ENCODE measurements around the gene TMEM106C. TPM values are rescaled to one million over a fixed set of nuclear protein-coding genes. Genes with fewer than 3 reads are reported as not detected.

Gene TMEM106C
- total RNA-seq, 1 donor from 2014 or later: 31.3 TPM

DNA sequence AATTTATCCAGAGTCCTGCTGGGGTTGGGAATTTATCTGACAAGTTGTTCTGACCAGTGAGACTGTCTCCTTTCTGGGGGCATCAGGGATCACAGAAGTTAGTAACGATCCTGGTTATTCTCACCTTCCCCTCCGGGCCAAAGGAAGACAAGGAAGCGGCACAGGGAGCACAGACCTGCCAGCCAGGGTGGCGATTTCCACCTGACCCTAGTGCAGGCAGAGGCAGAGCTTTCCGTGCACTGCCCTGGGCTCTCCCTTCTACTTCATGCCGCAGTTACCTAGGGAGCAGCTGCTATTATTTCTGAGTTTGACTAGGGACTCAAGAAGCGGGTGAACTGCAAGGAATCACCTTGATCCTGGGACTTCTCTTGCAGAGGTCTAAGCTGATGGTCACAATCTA lies 7.4 kb downstream of the TMEM106C start:
- H3K27ac Mint-ChIP-seq: no peak overlapping the region
- CTCF ChIA-PET: no interaction called here
- no peak overlapping the region for H3K4me3 Mint-ChIP-seq
- TF ChIP-seq, protein P1, sequence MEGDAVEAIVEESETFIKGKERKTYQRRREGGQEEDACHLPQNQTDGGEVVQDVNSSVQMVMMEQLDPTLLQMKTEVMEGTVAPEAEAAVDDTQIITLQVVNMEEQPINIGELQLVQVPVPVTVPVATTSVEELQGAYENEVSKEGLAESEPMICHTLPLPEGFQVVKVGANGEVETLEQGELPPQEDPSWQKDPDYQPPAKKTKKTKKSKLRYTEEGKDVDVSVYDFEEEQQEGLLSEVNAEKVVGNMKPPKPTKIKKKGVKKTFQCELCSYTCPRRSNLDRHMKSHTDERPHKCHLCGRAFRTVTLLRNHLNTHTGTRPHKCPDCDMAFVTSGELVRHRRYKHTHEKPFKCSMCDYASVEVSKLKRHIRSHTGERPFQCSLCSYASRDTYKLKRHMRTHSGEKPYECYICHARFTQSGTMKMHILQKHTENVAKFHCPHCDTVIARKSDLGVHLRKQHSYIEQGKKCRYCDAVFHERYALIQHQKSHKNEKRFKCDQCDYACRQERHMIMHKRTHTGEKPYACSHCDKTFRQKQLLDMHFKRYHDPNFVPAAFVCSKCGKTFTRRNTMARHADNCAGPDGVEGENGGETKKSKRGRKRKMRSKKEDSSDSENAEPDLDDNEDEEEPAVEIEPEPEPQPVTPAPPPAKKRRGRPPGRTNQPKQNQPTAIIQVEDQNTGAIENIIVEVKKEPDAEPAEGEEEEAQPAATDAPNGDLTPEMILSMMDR (IDR thresholded peaks at IDR 0.05): no peak
- H3K4me1 Mint-ChIP-seq: no peaks in the 10 kb centered on the region
- H3K36me3 Mint-ChIP-seq (ENCODE audit: low read depth): peaks cover 30% of the 10 kb centered on the region
- no peaks in the 10 kb centered on the region for H3K27me3 Mint-ChIP-seq
- no peaks in the 10 kb centered on the region for H3K9me3 Mint-ChIP-seq
- POLR2A ChIA-PET: no interaction called here
- no peak for DNase-seq
- intact Hi-C loops (cut with micrococcal nuclease): no loop called here
- no peak for ATAC-seq (ENCODE audit: low read depth)

DNA sequence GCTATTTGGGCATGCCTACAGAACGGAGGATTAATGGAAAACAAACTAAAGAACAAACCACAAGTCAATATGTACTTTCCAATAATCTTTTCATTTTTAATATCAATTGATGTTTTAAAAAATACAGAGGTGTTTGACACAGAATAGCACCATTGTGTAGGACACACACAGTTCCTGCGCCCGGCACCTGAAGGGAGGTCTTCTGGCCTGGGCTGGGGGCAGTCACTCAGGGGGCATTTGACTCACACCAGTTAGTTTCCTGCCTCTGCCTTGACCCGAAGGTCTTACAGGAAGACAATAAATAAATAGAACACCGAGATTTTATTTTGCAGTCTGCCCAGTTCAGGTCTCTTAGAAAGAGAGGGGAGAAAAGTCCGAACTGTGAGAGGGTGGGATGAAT lies 9.5 kb downstream of the TMEM106C start:
- H3K9me3 Mint-ChIP-seq: no peaks in the 10 kb centered on the region
- peaks cover 16% of the 10 kb centered on the region for H3K36me3 Mint-ChIP-seq (ENCODE audit: low read depth)
- no peak overlapping the region for H3K27ac Mint-ChIP-seq
- intact Hi-C loops (cut with micrococcal nuclease): no loop called here
- ATAC-seq (ENCODE audit: low read depth) (no peak), DNase-seq (no peak)
- POLR2A ChIA-PET: no interaction called here
- CTCF ChIA-PET: no interaction called here
- TF ChIP-seq, protein P1 (IDR thresholded peaks at IDR 0.05): no peak
- H3K4me1 Mint-ChIP-seq: no peaks in the 10 kb centered on the region
- no peak overlapping the region for H3K4me3 Mint-ChIP-seq
- H3K27me3 Mint-ChIP-seq: no peaks in the 10 kb centered on the region

DNA sequence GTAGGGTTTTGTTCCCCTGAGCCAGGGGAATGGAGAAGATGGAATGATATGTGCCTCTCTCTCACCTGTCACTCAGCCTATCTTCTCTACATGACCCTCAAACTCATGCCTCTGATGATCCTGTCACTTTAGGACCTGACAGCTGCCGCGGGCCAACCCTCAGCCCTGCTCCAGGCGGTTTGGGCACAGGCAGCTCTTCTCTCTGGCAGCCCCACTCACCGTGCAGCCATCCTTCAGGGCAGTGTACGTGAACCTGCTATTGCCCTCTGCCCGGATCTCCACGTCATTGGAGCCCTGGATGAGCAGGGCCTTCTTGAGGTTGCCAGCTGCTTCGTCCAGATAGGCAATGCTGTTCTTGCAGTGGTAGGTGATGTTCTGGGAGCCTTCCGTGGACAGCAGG lies 10.5 kb downstream of the TMEM106C start:
- Mint-ChIP-seq H3K27ac (no peak overlapping the region), H3K4me3 (no peak overlapping the region), H3K36me3 (ENCODE audit: low read depth) (peaks cover 8% of the 10 kb centered on the region), H3K27me3 (no peaks in the 10 kb centered on the region), H3K4me1 (no peaks in the 10 kb centered on the region), H3K9me3 (no peaks in the 10 kb centered on the region)
- TF ChIP-seq, protein P1 (IDR thresholded peaks at IDR 0.05): no peak
- no peak for ATAC-seq (ENCODE audit: low read depth)
- POLR2A ChIA-PET: no interaction called here
- intact Hi-C loops (cut with micrococcal nuclease): no loop called here
- CTCF ChIA-PET: no interaction called here
- DNase-seq: no peak

DNA sequence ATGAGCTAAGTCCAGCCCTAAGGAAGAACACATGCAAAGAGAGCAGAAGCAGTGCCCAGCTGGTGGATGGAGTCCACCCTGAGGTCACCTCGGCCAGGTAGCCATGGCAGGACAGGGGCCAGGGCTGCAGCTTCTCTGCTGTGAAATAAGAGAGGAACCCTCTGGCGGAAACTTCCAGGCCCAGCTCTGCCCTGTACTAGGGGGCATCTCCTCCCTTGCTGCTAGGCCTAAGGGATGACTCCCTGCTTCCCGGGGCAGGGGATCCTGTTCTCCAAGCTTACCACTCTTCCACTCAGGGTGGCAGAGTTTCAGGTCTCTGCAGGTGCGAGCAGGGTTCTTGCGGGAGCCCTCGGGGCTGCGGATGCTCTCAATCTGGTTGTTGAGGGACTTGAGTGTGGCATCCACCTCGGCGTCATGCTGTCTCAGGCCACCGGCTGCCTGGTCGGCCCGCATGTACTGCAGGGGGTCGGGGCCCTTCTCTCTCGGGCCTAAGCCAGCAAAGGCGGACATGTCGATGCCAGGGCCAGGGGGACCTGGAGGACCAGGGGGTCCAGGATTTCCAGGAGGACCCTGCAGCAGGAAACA lies 11.7 kb downstream of the TMEM106C start:
- H3K36me3 Mint-ChIP-seq (ENCODE audit: low read depth): no peaks in the 10 kb centered on the region
- no peaks in the 10 kb centered on the region for H3K27me3 Mint-ChIP-seq
- POLR2A ChIA-PET: no interaction called here
- no peak overlapping the region for H3K27ac Mint-ChIP-seq
- intact Hi-C loops (cut with micrococcal nuclease): no loop called here
- no peaks in the 10 kb centered on the region for H3K4me1 Mint-ChIP-seq
- DNase-seq (no peak), ATAC-seq (ENCODE audit: low read depth) (no peak)
- TF ChIP-seq, protein P1 (IDR thresholded peaks at IDR 0.05): no peak
- no peak overlapping the region for H3K4me3 Mint-ChIP-seq
- CTCF ChIA-PET: no interaction called here
- H3K9me3 Mint-ChIP-seq: no peaks in the 10 kb centered on the region

DNA sequence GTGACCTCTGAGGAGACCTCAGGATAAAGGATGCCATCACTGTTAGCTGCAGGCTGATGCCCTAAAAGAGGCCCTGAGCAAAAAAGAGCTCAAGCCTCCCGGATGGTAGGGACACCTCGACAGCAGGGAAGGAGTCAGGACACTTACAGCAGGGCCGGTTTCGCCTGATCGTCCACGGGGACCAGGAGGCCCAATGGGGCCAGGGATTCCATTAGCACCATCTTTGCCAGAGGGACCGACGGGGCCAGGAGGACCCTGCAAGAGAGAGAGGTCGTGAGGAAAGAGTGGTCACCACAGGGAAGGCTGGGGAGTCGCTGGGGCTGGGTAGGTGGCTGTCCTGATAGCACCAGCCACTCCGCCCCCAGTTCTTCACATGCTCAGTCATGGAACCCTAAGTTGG lies 12.4 kb downstream of the TMEM106C start:
- DNase-seq (no peak), ATAC-seq (ENCODE audit: low read depth) (no peak)
- TF ChIP-seq, protein P1 (IDR thresholded peaks at IDR 0.05): no peak
- POLR2A ChIA-PET: no interaction called here
- H3K27ac Mint-ChIP-seq: no peak overlapping the region
- H3K27me3 Mint-ChIP-seq: no peaks in the 10 kb centered on the region
- no peaks in the 10 kb centered on the region for H3K36me3 Mint-ChIP-seq (ENCODE audit: low read depth)
- CTCF ChIA-PET: interaction anchor here (1.1 kb wide), 1 partner anchor 13 kb away, joined by 4 read pairs; the partner anchor contains the start of gene TMEM106C
- H3K9me3 Mint-ChIP-seq: no peaks in the 10 kb centered on the region
- intact Hi-C loops (cut with micrococcal nuclease): no loop called here
- no peaks in the 10 kb centered on the region for H3K4me1 Mint-ChIP-seq
- no peak overlapping the region for H3K4me3 Mint-ChIP-seq
